HepG2 (cell line): Measurements from ENCODE around the gene SPATA21. TPM values are rescaled to one million over a fixed set of nuclear protein-coding genes. Genes with fewer than 3 reads are reported as not detected.

Experiments used
- CTCF ChIP-seq: sonication (generic); formaldehyde crosslinking; IDR thresholded peaks from 2 replicates; pipeline ENCODE4 v1.5.0; 2020; ENCODE audit warnings: mild to moderate bottlenecking, missing genetic modification reagents, moderate library complexity
- DR1 ChIP-seq: sonication (generic); formaldehyde crosslinking; IDR thresholded peaks from 2 replicates; pipeline ENCODE4 v1.8.0; 2021; ENCODE audit warnings: mild to moderate bottlenecking, missing genetic modification reagents, inconsistent platforms
- MXD3 ChIP-seq: IDR thresholded peaks from 2 replicates; pipeline ENCODE4 v1.6.1; 2016; ENCODE audit warnings: mild to moderate bottlenecking, missing biosample characterization, missing genetic modification reagents
- NONO ChIP-seq, 2 experiments: fragments of 450-650 bp in 1 of 2; sonication (generic) in 1 of 2; formaldehyde crosslinking in 1 of 2; IDR thresholded peaks in 1 of 2; conservative IDR thresholded peaks in 1 of 2; 2 replicates each; pipeline versions ENCODE4 v1.6.1 to v1.8.0; 2017 to 2022; ENCODE audit warnings: mild to moderate bottlenecking in 1 of 2, missing genetic modification reagents in 1 of 2, moderate library complexity in 1 of 2
- PHF20 ChIP-seq: sonication (generic); formaldehyde crosslinking; IDR thresholded peaks from 2 replicates; pipeline ENCODE4 v1.5.0; 2020; ENCODE audit warnings: mild to moderate bottlenecking, missing genetic modification reagents
- PLSCR1 ChIP-seq: sonication (generic); formaldehyde crosslinking; IDR thresholded peaks from 2 replicates; pipeline ENCODE4 v1.5.0; 2020; ENCODE audit warnings: missing genetic modification reagents, mild to moderate bottlenecking, borderline replicate concordance
- RAD21 ChIP-seq: fragments of 450-650 bp; formaldehyde crosslinking; IDR thresholded peaks from 2 replicates; pipeline ENCODE4 v1.5.0; 2020; ENCODE audit warnings: mild to moderate bottlenecking
- RCOR2 ChIP-seq: IDR thresholded peaks from 2 replicates; pipeline ENCODE4 v1.6.1; 2016; ENCODE audit warnings: missing biosample characterization, missing genetic modification reagents
- RFXANK ChIP-seq: IDR thresholded peaks from 2 replicates; pipeline ENCODE4 v1.6.1; 2016
- TBL1XR1 ChIP-seq: fragments of 150-350 bp; IDR thresholded peaks from 2 replicates; pipeline ENCODE4 v1.6.1; 2014; ENCODE audit warnings: borderline replicate concordance, low read length; ENCODE audit not compliant: partially characterized antibody
- WIZ ChIP-seq: sonication (generic); formaldehyde crosslinking; IDR thresholded peaks from 2 replicates; pipeline ENCODE4 v1.5.1; 2020; ENCODE audit warnings: mild to moderate bottlenecking, missing genetic modification reagents
- ZBTB2 ChIP-seq: sonication (generic); formaldehyde crosslinking; IDR thresholded peaks from 2 replicates; pipeline ENCODE4 v1.8.0; 2022; ENCODE audit warnings: low read depth, missing genetic modification reagents
- ZBTB4 ChIP-seq: sonication (generic); formaldehyde crosslinking; IDR thresholded peaks from 2 replicates; pipeline ENCODE4 v1.4.0; 2020; ENCODE audit warnings: missing genetic modification reagents, mild to moderate bottlenecking, borderline replicate concordance
- ZBTB42 ChIP-seq: sonication (generic); formaldehyde crosslinking; IDR thresholded peaks from 2 replicates; pipeline ENCODE4 v1.5.0; 2020; ENCODE audit warnings: mild to moderate bottlenecking, missing genetic modification reagents
- ZNF232 ChIP-seq: sonication (generic); formaldehyde crosslinking; IDR thresholded peaks from 2 replicates; pipeline ENCODE4 v1.4.0; 2020; ENCODE audit warnings: missing genetic modification reagents, borderline replicate concordance
- ZNF513 ChIP-seq: sonication (generic); formaldehyde crosslinking; conservative IDR thresholded peaks from 2 replicates; pipeline ENCODE4 v1.5.0; 2020; ENCODE audit warnings: missing genetic modification reagents
- ZNF562 ChIP-seq: sonication (generic); formaldehyde crosslinking; IDR thresholded peaks from 2 replicates; pipeline ENCODE4 v1.8.0; 2022; ENCODE audit warnings: missing genetic modification reagents, borderline replicate concordance
- ZNF75D ChIP-seq: sonication (generic); formaldehyde crosslinking; IDR thresholded peaks from 2 replicates; pipeline ENCODE4 v1.8.1; 2023; ENCODE audit warnings: missing genetic modification reagents, mild to moderate bottlenecking, borderline replicate concordance
- polyA plus RNA-seq, 8 experiments: library from polyadenylated mRNA; depleted of rRNA in 3 of 8; stranded (reverse) in 7 of 8; unstranded in 1 of 8; fragments of >200 nt; fragmentation: Illumina TruSeq in 4 of 8; extraction: Trizol in 4 of 8; gene quantifications; 2 replicates each; pipeline versions ENCODE4 v1.2.1 to v1.2.3, GENCODE V29; 2011 to 2016; ENCODE audit warnings: low read depth in 4 of 8, missing spikeins in 1 of 8, mixed read lengths in 1 of 8; ENCODE audit not compliant: insufficient read depth in 1 of 8
- total RNA-seq, 5 experiments: library from RNA; depleted of rRNA; stranded (reverse); fragments of >200 nt; fragmentation: Illumina TruSeq; extraction: Trizol; gene quantifications; 2 replicates each; pipeline ENCODE4 v1.2.3, GENCODE V29; 2016; ENCODE audit warnings: low read depth in 1 of 5

SPATA21 gene
- total and polyA plus RNA-seq, 2 of the 13 experiments (the other 11 are each of a cell fraction or from before 2014, with no cell fraction given), result 0.80 to 1.4 TPM

- TF ChIP-seq RAD21 (peak; percentile 64), ZNF232 (peak; percentile 77; the same call in 1 of the 2 replicates), NONO (IDR thresholded peaks at IDR 0.05) (no peak), NONO (CRISPR knock-in tag; conservative IDR thresholded peaks at IDR 0.05) (no peak; the same call in none of the 2 replicates), TBL1XR1 (no peak), ZNF513 (CRISPR knock-in tag) (0 out of 2 replicates have a peak, but pooled peaks have one; percentile 55), ZNF75D (CRISPR knock-in tag) (no peak), ZNF562 (CRISPR knock-in tag) (no peak), ZBTB2 (CRISPR knock-in tag) (no peak), WIZ (CRISPR knock-in tag) (no peak), ZBTB42 (no peak; the same call in 1 of the 2 replicates), PHF20 (peak; percentile 52; the same call in 1 of the 2 replicates), ZBTB4 (CRISPR knock-in tag) (no peak; the same call in 1 of the 2 replicates), MXD3 (0 out of 2 replicates have a peak, but pooled peaks have one; percentile 30), PLSCR1 (CRISPR knock-in tag) (no peak), DR1 (CRISPR knock-in tag) (no peak), RCOR2 (CRISPR knock-in tag) (no peak), CTCF (CRISPR knock-in tag) (peak; percentile 76), RFXANK (0 out of 2 replicates have a peak, but pooled peaks have one; percentile 76)
Observed at GRCh38 chr1:16351994-16352841, 85.0 kb downstream of the SPATA21 start, which contains the start of gene FBXO42 (continued).
